NCI-H69 (cell line): ENCODE results near the gene HSPE1.
"Not testable (repeated sequence)": the region's sequence is repeated elsewhere in the genome, so short reads cannot be mapped to it uniquely, and the experiment has no call there.

Source experiments
- DNase-seq: peaks from one replicate; lab custom pipeline; 2025; lab: John Stamatoyannopoulos, UW

Gene HSPE1

DNA sequence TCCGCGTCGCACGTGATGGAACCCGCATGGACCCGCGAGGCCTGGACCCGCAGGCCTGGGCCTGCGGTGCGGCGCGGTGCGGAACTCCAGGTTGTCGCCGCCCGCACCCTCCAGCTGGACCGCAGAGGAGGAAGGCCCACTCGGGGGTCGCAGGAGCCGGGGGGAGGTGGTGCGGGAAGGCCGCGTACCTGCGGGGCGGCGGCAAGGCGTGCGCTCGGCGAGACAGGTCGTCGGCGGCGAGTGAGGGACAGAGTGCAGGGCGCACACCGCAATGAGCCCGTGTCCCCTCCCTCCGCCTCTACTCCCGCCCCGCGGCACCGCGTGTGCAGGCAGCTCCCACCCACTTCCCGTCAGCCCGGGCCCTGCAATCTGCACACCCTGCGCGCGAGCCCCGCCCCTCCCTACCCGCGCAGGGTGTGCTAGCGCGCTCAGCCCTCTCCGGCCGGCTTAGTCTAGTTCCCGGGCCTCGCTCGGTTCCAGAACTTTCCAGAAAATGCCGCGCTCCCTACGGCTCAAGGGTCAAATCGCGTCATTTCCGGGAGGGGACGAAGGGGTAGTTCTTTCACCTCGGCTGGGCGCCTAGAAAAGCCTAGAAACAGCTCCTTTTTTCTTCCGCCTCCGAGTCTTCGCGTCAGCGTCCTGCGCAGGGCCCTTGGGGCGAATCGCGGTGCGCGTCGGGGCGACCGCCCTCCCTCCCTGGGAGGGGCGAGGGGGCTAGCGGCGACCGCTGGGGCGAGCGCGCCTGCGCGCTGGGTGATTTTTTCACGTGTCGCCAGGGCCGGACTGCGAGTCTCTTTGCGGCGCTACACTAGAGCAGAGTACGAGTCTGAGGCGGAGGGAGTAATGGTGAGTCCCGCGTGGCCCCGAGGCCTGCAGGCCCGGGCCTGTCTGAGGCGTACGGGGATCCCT lies at the start of gene HSPE1, which contains the start of gene HSPD1:
Gene HSPE1 (plus strand): TSS at position 786 of the 909 bp plus-strand sequence. CDS start 58 bp downstream, at position 844.
Gene HSPD1 (minus strand): TSS at position 247 of the 909 bp plus-strand sequence. CDS start 992 bp downstream, outside the sequence.
- peak; percentile 98 for DNase-seq

DNA sequence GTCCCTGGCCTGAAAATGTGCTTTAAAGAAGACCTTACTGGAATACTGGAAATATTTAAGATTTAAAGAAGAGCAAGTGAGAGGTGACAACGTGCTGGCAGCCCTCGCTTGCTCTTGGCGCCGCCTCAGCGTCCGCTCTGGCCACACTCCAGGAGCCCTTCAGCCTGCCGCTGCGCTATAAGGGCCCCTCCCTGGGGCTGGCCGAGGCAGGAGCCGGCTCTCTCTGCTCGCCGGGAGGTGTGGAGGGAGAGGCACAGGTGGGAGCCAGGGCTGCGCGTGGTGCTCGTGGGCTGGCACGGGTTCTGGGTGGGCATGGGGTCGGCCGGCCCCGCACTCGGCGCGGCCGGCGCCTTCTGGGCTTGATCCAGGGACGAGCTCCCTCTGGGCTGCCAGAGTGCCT lies 49.7 kb upstream of the HSPE1 start:
- DNase-seq, result peak; percentile 68

DNA sequence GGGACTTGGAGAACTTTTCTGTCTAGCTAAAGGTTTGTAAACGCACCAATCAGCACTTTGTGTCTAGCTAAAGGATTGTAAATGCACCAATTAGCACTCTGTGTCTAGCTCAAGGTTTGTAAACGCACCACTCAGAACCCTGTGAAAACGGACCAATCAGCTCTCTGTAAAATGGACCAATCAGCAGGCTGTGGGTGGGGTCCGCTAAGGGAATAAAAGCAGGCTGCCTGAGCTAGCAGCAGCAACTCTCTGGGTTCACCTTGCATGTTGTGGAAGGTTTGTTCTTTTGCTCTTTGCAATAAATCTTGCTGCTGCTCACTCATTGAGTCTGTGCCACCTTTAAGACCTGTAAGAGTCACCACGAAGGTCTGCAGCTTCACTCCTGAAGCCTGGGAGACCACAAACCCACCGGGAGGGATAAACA lies 49.2 kb upstream of the HSPE1 start:
- peak; percentile 50 for DNase-seq

DNA sequence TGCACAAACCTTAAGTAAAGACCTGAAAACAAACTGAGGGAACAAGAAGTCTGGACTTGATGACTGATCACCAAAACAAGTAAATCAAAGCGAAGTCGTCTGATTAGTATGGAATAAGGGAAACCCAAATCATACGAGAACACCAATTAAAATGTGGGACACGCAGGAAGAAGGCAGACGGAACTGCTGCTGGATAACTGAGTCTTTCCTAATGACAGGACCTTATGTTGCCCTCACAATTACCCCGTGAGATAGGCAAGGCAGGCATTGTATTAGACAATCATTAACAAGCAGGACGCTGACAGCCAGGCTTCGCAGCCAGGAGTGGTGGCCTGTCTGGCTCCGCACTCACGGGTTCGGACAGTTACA lies 47.4 kb upstream of the HSPE1 start:
- no peak for DNase-seq

DNA sequence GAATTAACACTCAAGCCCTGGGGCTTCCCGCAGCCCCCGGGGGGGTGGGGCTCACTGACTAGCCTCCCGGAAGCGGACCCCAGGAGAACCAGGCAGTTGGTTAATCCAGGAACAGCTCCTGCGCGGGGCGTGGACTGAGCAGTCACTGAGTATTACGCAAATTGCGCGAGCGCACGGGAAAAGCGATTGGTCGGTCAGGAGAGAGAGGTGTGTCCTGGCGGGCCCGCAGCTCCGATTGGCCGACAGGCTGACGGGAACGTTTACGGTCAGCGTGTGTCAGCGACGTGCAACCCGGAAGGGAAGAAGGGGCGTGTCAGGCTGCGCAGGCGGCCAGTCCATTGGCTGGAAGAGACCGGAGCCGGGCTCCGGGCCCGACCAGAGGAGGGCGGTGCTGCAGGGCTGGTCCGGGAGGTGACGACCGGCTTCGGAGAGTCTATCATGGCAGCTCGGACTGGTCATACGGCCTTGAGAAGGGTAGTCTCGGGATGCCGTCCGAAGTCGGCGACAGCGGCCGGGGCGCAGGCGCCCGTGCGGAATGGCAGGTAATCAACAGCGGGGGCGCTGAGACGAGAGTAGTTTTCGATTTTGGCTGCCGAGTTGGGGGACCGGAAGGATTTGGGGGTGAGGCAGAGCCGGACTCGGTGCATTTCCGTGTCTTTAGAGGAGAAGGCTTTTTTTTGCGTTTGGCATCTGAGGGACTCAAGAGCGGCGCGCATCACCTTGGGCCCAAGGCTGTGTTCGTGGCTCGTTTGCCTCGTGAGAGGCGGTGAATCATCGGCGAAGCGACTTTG lies 46.9 kb upstream of the HSPE1 start, which contains the start of gene COQ10B:
Gene COQ10B (plus strand): TSS at position 430 of the 791 bp plus-strand sequence. CDS start 9 bp downstream, at position 439.
- peak; percentile 98 for DNase-seq

DNA sequence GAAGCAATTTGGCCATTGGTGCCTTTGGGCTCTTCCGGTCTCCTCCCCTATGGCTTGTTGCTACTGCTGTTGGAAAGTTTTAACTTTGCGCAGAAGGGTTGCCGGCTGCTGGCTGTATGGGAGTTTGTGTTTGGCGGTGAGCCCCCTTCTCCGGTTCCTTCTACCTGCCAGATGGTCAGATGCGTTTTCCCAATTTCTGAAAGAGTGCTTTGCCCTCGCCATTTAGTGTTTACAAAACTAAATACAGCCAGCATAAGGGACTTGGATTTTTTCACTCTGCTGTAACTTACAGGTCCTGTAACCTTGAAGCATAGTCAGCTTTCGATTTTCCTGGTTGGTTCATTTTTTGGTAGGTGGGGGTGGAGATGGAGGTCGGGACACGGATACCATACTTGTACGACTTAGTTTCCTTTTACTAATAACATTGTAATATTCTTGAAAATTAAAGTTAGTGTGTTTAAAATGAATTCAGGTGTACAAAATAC lies 46.2 kb upstream of the HSPE1 start:
- DNase-seq, result no peak

DNA sequence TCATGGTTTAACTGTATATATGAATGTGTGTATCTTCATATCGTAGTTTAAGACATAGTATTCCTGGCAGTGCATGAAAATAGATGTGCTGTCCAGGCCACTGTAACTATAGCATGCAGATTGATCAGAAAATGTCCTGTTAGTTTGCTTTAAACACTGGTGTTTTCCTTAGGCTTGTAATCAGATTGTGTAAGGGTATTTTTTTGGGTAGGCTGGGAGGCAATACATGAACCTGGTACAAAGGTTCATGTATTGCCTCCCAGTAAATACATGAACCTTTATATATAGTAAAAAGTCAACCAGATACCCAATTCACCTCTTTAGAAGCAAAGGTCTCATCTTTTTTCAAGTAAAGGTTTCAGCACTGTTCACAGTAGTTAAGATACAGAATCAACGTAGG lies 45.3 kb upstream of the HSPE1 start:
- DNase-seq, result no peak

DNA sequence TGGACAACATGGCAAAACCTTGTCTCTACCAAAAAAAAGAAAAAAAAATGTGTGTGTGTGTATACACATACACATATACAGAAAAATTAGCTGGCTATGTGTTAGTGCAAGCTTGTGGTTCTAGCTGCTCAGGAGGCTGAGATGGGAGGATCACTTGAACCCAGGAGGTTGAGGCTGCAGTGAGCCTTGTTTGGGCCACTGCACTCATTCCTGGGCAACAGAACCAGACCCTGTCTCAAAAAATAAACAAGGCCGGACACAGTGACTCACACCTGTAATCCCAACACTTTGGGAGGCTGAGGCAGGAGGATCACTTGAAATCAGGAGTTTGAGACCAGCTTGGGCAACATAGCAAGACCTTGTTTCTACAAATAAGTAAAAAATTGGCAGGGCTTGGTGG lies 44.8 kb upstream of the HSPE1 start:
- no peak for DNase-seq

DNA sequence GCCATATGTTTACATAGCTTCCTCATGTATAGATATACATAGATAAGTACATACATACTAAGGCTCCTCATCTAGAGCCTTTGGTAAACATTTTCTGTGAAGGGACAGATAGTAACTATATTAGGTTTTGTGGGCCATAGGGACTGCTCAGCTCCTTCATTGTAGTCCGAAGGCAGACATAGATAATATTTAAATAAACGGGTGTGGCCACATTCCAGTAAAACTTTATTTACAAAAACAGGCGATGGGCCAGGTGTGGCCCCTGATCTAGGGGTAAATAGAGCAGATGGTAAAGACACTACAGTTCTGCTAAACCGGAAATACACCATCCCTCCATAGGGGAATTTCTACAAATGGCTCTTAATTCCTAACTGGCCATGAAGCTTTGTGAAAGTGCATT lies 39.5 kb upstream of the HSPE1 start:
- DNase-seq, result no peak

DNA sequence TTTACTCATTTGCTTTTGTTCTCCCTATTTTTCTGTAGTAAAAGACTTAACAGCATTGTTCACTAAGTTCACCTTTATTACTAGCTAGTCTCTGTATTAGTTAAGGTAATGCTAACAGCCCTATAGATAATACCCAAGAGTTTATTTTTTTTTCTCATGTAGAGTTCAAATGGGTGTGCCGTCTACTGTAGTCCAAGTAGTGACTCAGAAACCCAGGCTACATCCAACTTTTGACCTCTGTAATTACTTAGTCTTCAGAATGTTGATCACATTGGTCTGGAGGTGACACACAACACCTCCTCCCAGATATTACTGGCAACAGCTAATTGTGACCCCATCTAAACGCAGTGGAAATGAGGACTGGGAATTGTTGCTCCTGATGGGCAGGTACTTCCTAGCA lies 39.1 kb upstream of the HSPE1 start:
- no peak for DNase-seq

DNA sequence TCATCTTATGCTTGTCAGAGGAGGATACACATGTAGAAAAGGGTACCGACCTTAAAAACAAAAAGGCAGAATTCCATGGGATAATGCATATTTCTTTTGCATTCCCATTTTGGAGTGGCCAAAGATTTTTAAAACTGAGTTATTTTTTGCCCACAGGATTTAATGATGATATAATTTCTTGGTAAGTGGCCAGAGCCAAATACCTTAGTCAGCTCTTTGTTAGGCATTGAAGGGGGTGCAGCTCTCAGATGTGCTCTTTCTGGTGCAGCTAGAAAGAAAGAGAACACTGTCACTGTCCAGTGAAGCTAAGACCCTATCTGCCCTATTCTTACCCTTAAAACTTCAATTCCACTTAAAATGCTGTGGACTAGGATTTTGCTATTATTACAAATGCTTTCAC lies 36.0 kb upstream of the HSPE1 start:
- DNase-seq, result no peak

DNA sequence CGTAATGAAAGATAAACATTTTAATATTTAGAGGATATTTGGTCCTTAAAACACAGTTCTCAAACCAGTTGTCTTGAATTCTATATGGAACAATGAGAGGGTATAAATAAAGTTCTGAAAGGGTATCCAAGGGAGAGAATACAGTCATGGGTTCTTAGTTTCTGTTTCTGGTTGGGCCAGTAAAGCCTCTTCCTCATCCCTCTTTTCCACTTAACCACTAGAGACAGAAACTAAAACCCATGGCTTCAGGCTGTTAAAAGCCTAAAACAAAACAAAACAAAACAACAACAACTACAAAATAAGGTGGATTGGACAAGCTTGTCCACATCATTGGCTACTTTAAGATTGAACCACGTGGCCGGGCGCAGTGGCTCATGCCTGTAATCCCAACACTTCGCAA lies 28.0 kb upstream of the HSPE1 start:
- no peak for DNase-seq

DNA sequence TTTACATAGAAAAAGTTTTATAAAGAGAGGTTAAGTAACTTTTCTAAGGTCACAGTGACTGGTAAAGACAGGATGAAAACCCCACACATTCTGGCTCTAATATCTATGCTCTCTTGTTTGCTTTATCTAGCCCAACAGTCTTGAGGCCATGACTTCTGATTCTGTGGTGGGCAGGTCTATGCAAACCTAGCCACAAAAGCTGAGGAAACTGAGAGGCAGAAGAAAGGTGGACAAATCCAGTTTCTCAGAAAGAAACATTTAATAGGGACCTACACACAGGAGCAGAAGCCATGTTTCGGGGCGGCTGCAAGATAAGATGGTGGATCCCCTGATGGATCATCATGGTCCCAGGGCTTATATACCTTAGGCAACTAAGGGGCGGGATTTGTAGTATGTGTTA lies 22.4 kb upstream of the HSPE1 start:
- no peak for DNase-seq

DNA sequence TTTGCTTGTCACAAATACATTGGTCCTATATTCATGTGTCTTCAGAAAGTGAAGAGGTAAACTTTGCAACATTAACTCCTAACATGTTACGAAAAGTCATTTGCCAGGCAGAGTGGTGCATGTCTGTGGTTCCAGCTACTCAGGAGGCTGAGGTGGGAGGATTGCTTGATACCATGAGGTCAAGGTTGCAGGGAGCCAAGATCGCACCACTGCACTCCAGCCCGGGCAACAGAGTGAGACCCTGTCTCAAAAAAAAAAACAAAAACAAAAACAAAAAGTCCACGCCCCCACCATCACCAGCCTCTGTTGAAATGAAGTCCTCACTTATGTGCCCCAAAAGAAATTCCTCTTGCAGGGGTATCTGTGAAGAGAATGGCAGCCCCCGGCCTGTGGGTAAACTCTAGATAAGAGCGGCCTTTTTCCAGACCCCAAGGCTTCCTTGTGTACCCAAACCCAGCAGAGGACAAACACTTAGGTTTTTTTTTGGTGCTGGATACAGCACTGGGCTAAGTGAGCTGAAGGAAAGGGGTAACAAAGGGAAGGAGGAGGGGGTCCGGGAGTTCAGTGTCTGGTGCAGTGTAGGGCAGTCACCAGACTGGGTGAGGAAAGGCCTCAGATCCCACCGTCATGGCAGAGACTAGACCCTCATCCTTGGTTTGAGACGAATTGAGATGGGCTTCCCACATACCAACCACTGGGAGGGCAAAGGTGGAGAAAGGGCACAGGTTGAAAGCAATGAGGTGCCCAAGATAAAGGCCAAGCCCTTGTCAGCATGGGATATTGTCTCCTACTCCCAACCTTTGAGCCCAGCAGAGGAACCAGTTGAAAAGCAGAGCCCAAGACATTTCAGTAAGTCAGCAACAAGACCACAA lies 19.8 kb upstream of the HSPE1 start:
- no peak for DNase-seq

DNA sequence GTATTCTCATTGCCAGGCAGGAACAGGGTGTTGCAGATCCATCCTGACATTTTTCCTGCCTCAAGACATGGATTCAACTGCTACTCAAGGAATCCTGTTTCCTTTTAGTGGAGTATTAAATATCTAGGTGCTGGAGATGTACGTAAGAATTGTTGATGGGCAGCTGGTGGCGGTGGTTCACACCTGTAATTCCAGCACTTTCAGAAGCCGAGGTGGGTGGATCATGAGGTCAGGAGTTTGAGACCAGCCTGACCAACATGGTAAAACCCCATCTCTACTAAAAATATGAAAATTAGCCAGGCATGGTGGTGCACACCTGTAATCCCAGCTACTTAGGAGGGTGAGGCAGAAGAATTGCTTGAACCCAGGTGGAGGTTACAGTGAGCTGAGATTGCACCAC lies 15.9 kb upstream of the HSPE1 start:
- not testable (repeated sequence) for DNase-seq

DNA sequence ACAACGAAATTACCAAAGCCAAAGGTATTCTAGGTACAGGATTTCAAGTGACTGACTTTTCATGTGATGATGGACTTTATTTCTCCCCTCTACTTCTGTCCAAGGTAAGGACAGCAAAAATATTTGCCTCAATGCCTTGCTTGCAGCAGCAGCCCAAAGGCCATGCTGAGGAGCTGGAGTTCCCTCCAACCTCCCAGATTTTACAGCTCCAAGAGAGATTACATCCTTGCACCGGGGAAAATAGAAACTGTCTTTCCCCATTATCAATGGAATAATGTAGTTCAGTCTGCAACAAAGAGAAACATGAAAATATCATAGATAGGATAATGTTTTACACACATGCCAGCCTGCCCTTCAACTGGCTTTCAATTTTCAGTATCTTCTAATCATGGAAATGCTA lies 14.0 kb upstream of the HSPE1 start:
- DNase-seq, result peak; percentile 1

DNA sequence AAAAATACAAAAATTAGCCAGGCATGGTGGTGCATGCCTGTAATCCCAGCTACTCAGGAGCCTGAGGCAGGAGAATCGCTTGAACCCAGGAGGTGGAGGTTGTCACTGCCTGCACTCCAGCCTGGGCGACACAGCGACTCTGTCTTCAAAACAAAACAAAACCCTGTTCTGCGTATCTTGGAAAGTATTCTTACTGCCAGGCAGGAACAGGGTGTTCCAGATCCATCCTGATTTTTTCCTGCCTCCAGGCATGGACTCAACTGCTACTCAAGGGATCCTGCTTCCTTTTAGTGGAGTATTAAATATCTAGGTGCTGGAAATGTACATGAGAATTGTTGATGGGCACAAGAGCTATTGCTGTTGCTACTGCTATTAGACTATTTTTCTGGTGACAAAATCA lies 12.8 kb upstream of the HSPE1 start:
- DNase-seq, result no peak

DNA sequence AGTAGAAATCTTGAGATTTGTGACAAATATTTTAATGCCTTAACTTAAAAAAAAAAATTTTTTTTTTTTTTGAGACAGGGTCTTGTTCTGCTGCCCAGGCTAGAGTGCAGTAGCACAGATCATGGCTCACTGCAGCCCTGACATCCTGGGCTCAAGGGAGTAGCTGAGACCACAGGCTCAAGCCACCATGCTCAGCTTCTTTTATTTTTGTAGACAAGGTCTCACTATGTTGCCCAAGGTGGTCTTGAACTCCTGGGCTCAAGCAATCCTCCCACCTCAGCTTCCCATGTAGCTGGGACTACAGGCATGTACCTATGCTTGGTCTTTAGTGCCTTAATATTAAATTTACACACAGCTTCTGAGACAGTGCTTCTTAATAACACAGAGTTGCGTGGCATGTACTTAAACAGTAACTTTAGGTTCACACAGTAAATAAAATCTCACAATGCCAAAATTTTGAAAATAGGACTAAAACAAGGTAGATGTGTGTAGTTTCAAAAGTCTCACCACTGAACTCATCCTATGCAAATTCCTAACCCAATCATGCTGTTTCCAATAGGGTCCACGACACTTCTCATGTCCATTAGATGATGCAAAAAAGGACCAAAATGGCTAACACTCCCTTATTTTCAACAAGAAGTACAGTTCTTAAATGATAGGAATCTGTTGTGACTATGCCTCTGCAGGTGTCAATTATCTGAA lies 4.6 kb upstream of the HSPE1 start:
- DNase-seq, result no peak

DNA sequence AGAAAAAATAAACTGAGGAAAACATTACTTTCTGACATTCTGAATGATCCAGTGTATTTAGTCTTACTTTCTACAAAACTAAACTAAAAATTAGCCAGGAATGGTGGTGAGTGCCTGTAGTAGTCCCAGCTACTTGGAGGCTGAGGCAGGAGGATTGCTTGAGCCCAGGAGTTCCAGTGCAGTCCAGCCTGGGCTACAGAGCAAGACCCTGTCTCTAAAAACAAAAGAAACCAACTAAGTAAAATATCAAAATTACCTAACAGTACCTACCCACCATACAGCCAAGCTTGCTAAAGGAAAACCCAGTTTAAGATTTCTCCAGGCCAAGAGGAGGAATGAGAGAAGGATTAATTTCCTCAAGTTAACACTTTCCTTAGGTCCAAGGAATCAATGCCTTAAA lies 3.5 kb upstream of the HSPE1 start:
- no peak for DNase-seq

DNA sequence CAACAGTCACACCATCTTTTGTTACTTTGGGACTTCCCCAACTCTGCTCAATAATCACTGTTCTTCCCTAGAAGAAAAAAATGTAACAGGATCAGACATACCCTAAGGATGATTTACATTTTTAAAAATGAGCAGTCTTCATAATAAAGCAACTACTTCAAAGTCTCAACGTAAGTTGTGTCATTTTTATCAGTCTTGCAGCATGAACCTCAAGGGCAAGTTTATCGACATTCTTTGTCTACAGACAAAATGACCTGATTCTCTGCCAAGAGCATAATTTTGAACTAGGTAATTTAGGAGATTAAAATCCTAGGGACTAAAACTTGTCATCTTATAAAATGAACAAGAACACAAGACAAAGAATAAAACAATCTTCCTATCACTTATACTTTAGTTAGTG lies 2.9 kb upstream of the HSPE1 start:
- no peak for DNase-seq
